GM15510 (cell line): ENCODE data around the gene G3BP1.
A peak's percentile ranks its signal among the peaks of the same experiment; 100 is the strongest.

Experiments used
- POLR2A ChIP-seq: IDR thresholded peaks from 3 replicates; pipeline ENCODE4 v1.6.1; 2011; ENCODE audit warnings: borderline replicate concordance; ENCODE audit not compliant: insufficient read length; ENCODE audit errors: extremely low read depth

Gene G3BP1

GRCh38 chr5:151771259-151772028 lies at the start of gene G3BP1:
Gene G3BP1 (plus strand): TSS chr5:151771954. CDS start chr5:151786621, 14,667 bp downstream.
- peak; percentile 99 for TF ChIP-seq POLR2A

DNA sequence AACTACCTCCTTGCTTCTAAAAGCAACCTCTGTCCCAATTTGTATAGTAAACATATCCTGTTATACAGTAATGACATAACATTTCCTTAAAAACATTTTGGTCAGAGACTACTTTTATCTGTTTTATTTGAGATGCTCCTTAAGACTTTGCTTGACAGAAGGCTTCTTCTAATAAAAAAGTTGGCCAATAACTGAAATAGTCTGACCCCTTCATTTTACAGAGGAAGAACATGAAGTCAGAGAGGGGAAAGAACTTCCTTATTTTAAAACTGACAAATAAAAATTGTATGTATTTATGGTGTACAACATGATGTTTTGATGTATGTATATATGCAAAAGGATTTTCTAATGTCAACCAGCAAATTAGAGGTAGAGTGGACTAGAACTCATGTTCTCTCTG lies 49.2 kb upstream of the G3BP1 start:
- no peak for TF ChIP-seq POLR2A

DNA sequence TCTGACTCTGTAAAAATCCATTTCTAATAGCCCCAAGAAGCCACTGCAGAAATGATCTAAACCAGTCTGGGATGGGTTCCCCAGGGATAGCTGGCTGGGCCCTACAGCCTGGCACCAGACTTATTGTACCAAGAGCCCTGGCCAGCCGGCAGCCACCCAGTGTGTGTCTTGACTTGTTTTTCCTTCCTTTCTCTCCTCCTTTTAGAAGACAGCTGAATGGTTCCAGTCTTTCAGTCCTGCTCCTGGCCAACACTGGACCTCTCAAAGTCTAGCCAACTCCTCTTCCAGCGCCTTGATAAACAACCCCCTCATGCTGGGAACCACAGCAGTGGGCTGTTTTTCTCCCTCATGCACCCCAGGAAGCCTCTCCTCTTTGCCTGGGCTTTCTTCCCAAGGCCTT lies 47.4 kb upstream of the G3BP1 start:
- TF ChIP-seq POLR2A, result no peak

DNA sequence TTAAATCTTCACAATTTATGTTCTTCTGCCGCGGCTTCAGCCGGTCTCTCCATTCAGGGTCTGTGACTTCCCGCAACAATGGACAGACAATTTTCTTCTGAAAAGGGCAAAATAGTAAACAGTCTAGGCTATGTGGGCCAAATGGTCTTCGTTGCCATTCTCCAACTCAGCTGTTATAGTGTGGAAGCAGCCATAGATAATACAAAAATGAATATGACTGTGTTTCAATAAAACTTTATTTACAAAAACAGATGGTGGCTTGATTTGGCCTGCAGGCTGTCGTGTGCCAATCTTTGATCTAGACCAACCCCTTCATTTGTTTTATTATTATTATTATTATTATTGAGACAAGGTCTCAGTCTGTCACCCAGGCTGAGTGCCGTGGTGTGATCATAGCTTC lies 41.4 kb upstream of the G3BP1 start:
- no peak for TF ChIP-seq POLR2A

DNA sequence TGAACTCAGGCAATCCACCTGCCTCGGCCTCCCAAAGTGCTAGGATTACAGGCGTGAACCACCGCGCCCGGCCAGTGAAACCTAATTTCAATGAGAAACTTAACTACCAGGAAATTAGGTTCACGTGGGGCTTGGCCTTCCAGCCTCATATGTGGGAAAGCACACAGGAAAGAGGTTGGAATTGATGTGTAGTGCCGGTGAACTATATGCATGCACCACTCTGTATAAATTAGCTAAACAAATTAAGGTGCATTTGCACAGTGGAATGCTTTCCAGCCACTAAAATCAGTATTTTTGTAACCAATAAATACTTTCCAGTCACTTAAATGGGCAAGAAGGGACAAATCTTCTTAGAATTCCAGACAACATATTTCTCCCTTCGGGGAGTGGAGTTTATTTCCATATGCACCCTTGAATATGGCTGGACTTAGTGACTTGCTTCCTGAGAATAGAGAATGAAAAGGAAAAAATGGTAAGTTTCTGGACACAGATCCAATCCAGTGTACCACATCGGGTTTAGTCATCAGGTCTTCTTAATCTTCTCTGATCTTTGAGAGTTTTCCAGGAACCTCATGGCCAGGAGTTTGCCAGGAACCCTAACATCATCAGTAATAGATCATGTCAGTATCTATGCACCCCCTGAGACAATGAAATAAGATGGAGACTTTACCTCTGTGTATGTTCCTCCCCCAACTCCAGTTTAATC lies 38.2 kb upstream of the G3BP1 start:
- TF ChIP-seq POLR2A, result no peak

DNA sequence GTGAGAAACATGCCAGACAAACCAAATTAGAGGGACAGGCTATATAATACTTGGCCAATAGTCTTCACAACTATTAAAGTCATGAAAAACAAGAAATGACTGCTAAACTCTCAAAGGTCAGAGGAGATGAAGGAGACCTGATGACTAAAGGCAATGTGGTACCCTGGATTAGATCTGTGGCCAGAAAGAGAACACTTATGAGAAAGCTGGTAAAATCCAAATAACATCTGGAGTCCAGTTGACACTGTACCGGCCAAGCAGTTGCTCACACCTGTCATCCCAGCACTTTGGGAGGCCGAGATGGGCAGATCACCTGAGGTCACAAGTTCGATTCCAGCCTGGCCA lies 37.7 kb upstream of the G3BP1 start:
- TF ChIP-seq POLR2A, result no peak

- TF ChIP-seq POLR2A, result no peak
Observed at GRCh38 chr5:151735646-151736045, 36.1 kb upstream of the G3BP1 start.

- TF ChIP-seq POLR2A, result no peak
Observed at GRCh38 chr5:151737431-151737830, 34.3 kb upstream of the G3BP1 start.

DNA sequence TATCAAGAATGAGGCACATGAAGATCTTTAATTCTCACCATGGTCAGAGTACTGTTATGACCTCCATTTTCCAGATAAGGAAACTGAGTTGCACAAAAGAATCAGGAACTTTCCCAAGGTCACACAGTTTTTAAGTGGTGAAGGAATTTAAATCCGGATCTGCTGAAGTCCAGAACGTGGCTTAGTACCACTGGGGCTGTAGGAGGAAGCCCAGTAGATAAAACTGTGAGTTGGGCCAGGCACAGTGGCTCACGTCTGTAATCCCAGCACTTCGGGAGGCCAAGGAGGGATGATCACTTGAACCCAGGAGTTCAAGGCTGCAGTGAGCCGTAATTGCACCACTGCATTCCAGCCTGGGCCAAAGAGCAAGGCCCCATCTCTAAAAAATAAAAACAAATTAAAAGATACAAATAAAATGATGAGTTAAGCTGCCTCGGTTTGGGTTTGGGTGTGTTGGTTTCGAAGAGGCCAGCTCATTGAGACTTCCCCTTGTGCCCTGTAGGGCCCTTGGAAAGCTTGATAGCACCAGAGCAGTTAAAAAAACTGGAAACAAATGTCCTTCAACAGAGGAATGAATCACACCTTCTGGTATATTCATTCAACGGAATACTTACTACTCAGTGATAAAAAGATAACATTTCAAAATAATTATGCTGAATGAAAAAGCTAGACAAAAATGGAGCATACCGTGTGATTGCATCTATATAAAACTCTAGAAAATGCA lies 33.5 kb upstream of the G3BP1 start:
- no peak for TF ChIP-seq POLR2A

DNA sequence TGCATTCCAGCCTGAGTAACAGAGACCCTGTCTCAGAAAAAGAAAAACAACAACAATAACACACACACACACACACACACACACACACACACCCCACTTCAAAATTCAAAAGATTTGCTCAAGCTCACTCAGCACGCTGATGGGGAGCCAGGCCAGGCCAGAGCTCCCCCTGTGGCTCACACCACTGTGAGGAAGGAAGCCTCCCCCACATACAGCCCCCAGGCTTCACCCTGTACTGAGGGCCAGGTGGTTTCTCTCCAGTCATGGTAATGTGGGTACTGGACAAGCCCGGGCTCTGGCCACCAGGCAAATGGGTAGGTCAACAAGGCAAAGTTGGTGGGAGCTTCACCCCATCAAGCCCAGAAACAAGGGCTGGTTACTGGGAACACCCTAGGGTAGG lies 32.4 kb upstream of the G3BP1 start:
- TF ChIP-seq POLR2A, result no peak

DNA sequence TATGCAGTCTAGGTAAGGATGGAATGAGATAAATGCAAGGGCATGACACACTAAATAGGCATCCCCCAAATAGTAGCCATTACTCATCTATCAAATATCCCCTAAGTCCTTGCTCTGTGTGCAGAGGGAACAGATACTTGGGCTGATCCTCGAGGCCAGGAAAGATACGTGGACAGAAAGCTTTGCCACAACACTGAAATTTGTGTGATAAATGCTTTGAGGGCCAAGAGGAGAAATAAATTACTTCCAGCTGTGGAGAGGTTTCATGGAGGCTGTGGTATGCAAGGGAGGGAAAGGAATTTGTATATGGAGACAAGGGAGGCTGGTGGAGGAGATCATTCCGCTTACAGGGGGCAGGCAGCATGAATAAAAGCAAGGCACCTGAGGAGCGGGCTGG lies 31.8 kb upstream of the G3BP1 start:
- no peak for TF ChIP-seq POLR2A

DNA sequence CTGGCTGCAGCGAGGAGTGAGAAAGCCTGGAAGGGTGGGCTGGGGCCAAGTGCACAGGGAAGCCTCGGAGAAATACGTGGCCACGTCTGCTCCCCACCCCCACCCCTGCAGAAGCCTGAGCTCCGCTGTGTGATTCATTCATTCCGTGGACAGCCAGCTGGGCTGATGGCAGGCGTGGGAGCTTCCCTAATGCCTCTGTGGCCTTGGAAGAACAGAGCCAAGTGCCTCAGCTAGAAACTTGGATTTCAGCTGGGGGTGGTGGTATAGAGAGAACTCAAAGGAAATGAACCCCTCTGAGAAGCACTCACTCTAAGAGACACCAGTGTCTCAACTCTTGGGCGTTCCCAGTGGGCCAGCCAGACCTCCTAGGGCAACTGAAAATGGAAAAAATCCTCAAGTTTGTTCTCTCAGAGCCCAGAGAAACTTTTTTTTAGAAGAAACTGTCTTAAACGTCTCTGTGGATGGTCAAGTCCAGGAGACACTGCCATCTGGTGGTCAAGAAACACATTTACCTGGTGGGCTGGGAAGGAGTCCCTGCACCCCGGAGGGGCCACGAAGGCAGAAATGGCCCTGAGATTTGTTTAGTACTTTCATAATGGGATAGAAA lies 31.3 kb upstream of the G3BP1 start:
- TF ChIP-seq POLR2A, result no peak

- no peak for TF ChIP-seq POLR2A
Observed at GRCh38 chr5:151740958-151741373, 30.8 kb upstream of the G3BP1 start.

DNA sequence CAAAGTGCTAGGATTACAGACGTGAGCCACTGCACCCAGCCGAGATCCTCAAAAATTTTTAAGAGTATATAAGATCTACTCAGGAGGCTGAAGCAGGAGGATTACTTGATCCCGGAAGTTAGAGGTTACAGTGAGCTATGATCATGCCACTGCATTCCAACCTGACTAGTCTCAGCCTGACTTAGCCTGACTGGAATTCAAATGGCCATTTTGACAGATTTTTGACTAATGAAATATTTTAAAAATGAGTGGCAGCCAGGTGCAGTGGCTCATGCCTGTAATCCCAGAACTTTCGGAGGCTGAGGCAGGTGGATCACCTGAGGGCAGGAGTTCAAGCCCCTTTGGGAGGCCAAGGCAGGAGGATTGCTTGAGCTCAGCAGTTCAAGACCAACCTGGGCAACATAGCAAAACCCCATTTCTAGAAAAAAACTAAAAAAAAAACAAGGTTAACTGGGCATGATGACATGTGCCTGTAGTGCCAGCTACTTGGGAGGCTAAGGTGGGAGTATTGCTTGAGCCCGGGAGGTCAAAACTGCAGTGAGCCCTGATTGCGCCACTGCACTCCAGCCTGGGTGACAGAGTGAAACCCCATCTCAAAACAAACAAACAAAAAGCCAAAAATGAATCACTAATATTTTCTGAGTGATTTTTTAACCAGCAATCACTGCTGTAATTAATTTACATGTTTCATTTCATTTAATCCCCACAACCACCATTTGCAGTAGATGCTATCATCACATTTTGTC lies 29.9 kb upstream of the G3BP1 start:
- TF ChIP-seq POLR2A, result no peak

DNA sequence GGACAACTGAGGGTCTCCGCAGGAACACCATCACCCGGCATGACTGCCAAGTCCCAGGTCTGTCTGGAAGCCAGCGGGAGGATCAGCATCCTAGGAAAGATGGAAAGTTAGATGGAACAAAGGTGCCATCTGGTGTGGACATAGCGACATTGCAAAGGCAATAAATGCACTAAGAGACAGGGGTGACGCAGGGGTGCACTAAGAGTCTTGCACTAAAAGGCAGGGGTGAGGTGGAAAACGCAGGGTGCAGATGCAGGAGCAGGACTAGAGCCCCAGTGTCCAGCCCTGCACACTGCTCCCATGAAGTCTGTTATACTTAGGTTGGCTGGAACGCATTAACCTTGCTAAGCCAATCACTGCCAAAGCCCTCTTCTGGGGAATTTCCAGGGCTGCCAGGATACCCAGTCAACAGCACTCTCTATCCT lies 28.9 kb upstream of the G3BP1 start:
- TF ChIP-seq POLR2A, result no peak

GRCh38 chr5:151743530-151743929 lies 28.2 kb upstream of the G3BP1 start:
- no peak for TF ChIP-seq POLR2A
